ENCODE data around the gene CD101.

The CD101 gene

GRCh38 chr1:116997636-116998035 is 3.9 kb upstream of the CD101 start:
- DNase-seq (ENCODE audit: low spot score), result no peak
- no peak for TF ChIP-seq CTCF (IDR thresholded peaks at IDR 0.05; ENCODE audit: borderline replicate concordance, control extremely low read depth, extremely low read depth, insufficient read depth, missing control alignments)
- in situ Hi-C loops (cut with MboI; ENCODE audit: low sequenced_read_pairs, unreplicated experiment), result no loop called here

- in situ Hi-C loops (cut with MboI; ENCODE audit: low sequenced_read_pairs, unreplicated experiment), result no loop called here
- no peak for DNase-seq (ENCODE audit: low spot score)
- no peak for TF ChIP-seq CTCF (IDR thresholded peaks at IDR 0.05; ENCODE audit: borderline replicate concordance, control extremely low read depth, extremely low read depth, insufficient read depth, missing control alignments)
These were observed 2.0 kb upstream of the CD101 start for GRCh38 chr1:116999596-116999995.

GRCh38 chr1:117000142-117000541 is 1.4 kb upstream of the CD101 start:
- in situ Hi-C loops (cut with MboI; ENCODE audit: low sequenced_read_pairs, unreplicated experiment), result no loop called here
- TF ChIP-seq CTCF (IDR thresholded peaks at IDR 0.05; ENCODE audit: borderline replicate concordance, control extremely low read depth, extremely low read depth, insufficient read depth, missing control alignments), result no peak
- DNase-seq (ENCODE audit: low spot score), result no peak

GRCh38 chr1:117003223-117003875 is 1.8 kb downstream of the CD101 start:
- TF ChIP-seq CTCF (IDR thresholded peaks at IDR 0.05; ENCODE audit: borderline replicate concordance, control extremely low read depth, extremely low read depth, insufficient read depth, missing control alignments), result no peak
- in situ Hi-C loops (cut with MboI; ENCODE audit: low sequenced_read_pairs, unreplicated experiment), result no loop called here
- DNase-seq (ENCODE audit: low spot score), result no peak

GRCh38 chr1:117007719-117008013 is 6.1 kb downstream of the CD101 start:
- in situ Hi-C loops (cut with MboI; ENCODE audit: low sequenced_read_pairs, unreplicated experiment), result no loop called here
- TF ChIP-seq CTCF (IDR thresholded peaks at IDR 0.05; ENCODE audit: borderline replicate concordance, control extremely low read depth, extremely low read depth, insufficient read depth, missing control alignments), result no peak

GRCh38 chr1:117008656-117009055 is 7.1 kb downstream of the CD101 start:
- TF ChIP-seq CTCF (IDR thresholded peaks at IDR 0.05; ENCODE audit: borderline replicate concordance, control extremely low read depth, extremely low read depth, insufficient read depth, missing control alignments), result no peak
- no peak for DNase-seq (ENCODE audit: low spot score)
- in situ Hi-C loops (cut with MboI; ENCODE audit: low sequenced_read_pairs, unreplicated experiment), result no loop called here

More at GRCh38 chr1:117007719-117008013, 6.1 kb downstream of the CD101 start:
- no peak for DNase-seq (ENCODE audit: low spot score)

All from GM13976 (cell line).